GM18505 (cell line): ENCODE data around the gene GPR26.

Experiments used
- ATAC-seq: cut with Tn5 transposase; IDR thresholded peaks from one replicate; pipeline ENCODE4 v1.9.1; 2021; ENCODE audit not compliant: unreplicated experiment
- POLR2A ChIP-seq: IDR thresholded peaks from 4 replicates; pipeline ENCODE4 v1.6.1; 2011; ENCODE audit warnings: borderline replicate concordance; ENCODE audit not compliant: insufficient read depth, insufficient read length; ENCODE audit errors: extremely low read depth

Gene GPR26

DNA sequence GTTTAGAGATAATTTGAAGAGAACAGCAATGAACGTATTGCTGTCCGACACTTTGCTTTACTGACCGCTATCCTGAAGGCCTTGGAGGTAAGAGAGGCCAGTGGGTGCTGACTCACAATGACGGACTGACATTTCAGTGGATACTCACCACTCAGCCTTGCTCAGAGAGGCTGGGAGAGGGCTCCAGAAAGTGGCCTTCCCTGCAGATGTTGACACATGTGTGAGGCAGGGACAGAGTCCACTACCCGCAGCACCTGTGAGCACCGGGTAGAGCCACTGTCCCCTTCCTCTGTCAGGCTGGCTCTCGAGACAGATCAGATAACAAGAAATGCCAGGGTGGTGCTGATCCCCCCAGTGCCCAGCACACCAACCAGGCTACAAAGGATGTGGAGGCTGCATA is 75.0 kb downstream of the GPR26 start:
- TF ChIP-seq POLR2A = no peak
- no peak for ATAC-seq

DNA sequence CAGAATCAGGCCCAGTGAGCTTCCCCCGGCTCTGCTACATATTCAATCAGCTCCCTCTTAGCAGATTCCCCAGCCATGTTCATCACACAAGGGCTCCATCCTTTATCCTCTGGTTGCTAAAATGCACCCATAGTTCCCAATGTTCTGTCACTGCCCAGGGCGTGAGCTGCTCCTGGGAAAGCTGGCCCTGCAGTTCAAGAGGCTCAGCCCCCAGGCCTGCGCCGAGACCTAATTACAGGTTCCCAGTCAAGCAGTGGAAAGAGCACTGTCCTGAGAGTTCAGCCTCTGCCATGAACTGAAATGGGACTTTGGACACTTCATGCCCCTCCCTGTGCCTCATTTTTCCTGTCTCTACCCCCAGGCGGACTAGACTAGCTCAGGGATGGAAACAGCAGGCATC is 75.6 kb downstream of the GPR26 start:
- no peak for TF ChIP-seq POLR2A
- ATAC-seq = no peak

DNA sequence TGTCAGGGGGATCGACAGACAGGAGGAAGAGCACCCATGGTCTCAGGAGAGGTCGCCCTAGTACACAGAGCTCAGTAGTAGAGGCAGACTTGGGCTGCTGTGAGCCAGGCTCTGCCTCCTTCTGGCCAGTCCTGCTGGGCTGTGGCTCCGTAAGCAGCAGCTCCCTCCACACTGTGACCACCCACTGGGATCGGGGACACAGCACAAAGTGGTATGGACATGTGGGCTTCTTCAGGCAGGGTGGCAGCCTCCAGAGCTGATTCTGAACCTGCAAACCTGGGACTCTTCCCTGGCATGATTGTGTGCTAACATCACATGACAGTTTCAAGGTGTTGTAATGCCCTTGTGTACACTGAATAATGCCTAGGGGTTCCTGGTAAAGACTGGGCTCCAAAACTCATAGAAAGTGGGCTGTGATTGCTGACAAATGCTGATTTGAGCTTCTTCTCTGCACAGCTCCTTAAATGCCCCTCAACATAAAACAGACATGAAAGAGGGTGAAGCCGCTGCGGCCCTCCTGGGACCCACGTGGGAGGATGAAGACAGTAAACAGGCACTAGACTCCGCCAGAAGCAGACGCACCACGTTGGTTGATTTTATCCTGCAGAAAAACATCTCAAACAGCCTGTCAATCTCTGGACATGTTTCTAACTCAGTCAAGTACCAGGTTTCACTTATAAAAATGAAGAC is 76.7 kb downstream of the GPR26 start:
- no peak for TF ChIP-seq POLR2A
- no peak for ATAC-seq

DNA sequence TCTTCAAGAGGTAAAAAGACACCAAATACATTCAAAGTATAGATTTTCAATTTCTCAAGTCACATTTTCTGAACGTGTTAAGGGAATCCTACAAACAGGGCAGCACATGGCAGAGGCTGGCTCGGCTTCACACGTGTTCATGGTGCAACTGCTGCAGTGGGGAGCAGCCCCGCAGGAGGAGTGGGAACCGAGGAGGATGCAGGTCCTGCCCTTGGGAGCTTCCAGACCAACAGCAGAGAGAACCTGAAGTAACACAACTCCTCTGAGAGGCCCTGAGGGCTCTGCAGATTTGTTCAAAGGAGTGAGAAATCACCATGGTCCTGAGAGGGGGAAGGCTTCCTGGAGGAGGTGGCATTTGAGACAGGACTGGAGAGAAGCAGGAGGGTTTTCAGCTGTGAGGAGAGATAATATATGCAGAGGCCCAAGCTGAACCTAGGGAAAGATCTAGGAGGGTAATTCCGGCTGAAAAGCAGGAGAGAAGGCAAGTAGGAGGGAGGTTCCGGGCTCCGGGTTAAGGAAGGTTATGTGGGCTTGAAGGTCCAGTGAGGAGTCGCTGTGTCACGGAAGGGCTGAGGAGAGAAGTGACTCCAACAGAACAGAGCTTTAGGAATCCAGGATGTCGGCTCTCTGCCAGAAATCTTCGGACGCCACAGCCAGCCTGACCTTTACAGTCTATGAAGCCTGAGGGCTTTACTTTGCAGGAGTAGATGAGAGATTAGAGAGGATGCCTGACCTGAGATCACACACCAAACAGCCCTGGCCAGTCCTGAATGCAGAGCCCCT is 77.5 kb downstream of the GPR26 start:
- no peak for TF ChIP-seq POLR2A
- ATAC-seq = no peak

DNA sequence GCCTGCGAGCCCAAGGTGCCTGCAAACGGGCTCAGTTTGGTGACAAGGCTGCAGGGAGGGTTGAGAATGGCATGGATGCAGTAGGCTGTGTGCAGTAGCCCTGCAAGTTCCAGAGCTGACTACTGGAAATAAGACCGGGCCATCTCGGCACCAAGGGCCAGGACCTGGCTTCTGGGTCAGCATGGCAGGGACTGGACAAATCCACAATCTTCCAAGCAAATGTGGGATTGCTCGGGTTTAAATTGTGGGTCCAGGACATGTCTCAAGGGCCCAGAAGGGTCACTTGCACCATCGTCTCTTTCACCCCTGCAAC is 78.0 kb downstream of the GPR26 start:
- TF ChIP-seq POLR2A = no peak
- ATAC-seq = no peak
